ENCODE results near the gene GPR156. TPM values are rescaled to one million over a fixed set of nuclear protein-coding genes. Genes with fewer than 3 reads are reported as not detected.
"Not testable (repeated sequence)": the region's sequence is repeated elsewhere in the genome, so short reads cannot be mapped to it uniquely, and the experiment has no call there.

Gene GPR156
- polyA plus RNA-seq, 2 of the 4 experiments (the other 2 are of a cell fraction): 0.43 to 0.68 TPM

DNA sequence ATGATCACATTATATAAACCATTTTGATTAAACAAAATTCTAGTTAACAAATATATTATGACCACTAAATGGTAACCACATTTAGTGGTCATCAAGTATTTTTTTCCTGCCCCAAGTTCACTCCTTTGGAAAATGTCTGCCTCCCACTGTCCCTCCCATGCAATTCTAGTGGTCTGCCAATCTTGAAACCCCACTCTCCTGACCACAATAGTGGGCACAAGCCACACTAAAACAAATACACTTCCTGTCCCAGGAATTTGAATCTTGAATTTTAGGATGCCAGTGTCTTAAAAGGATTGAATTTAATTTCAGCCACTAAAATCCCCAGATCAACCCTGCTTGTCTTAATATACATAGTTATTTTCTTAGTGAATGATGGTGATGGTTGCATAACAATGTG is 14.0 kb upstream of the GPR156 start:
- Histone ChIP-seq H3K27ac (no peak overlapping the region), H3K4me1 (peaks cover 3% of the 10 kb centered on the region; the same call in 1 of the 3 replicates), H3K9me3 (peaks cover 3% of the 10 kb centered on the region; the same call in 1 of the 3 replicates), H3K4me3 (no peak overlapping the region), H3K4me2 (no peak overlapping the region)
- POLR2A ChIA-PET: no interaction called here
- DNase-seq (ENCODE audit: low read depth in 1 of 2, low spot score in 1 of 2) (no peak), FAIRE-seq (no peak), ATAC-seq (no peak)
- TF ChIP-seq KDM5A (IDR thresholded peaks at IDR 0.05) (no peak), TFCP2L1 (CRISPR knock-in tag; IDR thresholded peaks at IDR 0.05) (no peak), MYC (IDR thresholded peaks at IDR 0.05; ENCODE audit: borderline replicate concordance, low read length) (no peak), POLR2A (IDR thresholded peaks at IDR 0.05; ENCODE audit: low read length) (no peak), RFX5 (IDR thresholded peaks at IDR 0.05) (no peak), NR3C1 (IDR thresholded peaks at IDR 0.05) (no peak), CEBPB (IDR thresholded peaks at IDR 0.05) (no peak), EHF (CRISPR knock-in tag; IDR thresholded peaks at IDR 0.05) (no peak), JUN (IDR thresholded peaks at IDR 0.05) (no peak), HEYL (CRISPR knock-in tag; IDR thresholded peaks at IDR 0.05) (no peak), HOXA7 (CRISPR knock-in tag; IDR thresholded peaks at IDR 0.05) (no peak)
- TF ChIP-seq, protein P1, sequence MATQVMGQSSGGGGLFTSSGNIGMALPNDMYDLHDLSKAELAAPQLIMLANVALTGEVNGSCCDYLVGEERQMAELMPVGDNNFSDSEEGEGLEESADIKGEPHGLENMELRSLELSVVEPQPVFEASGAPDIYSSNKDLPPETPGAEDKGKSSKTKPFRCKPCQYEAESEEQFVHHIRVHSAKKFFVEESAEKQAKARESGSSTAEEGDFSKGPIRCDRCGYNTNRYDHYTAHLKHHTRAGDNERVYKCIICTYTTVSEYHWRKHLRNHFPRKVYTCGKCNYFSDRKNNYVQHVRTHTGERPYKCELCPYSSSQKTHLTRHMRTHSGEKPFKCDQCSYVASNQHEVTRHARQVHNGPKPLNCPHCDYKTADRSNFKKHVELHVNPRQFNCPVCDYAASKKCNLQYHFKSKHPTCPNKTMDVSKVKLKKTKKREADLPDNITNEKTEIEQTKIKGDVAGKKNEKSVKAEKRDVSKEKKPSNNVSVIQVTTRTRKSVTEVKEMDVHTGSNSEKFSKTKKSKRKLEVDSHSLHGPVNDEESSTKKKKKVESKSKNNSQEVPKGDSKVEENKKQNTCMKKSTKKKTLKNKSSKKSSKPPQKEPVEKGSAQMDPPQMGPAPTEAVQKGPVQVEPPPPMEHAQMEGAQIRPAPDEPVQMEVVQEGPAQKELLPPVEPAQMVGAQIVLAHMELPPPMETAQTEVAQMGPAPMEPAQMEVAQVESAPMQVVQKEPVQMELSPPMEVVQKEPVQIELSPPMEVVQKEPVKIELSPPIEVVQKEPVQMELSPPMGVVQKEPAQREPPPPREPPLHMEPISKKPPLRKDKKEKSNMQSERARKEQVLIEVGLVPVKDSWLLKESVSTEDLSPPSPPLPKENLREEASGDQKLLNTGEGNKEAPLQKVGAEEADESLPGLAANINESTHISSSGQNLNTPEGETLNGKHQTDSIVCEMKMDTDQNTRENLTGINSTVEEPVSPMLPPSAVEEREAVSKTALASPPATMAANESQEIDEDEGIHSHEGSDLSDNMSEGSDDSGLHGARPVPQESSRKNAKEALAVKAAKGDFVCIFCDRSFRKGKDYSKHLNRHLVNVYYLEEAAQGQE (IDR thresholded peaks at IDR 0.05): no peak
- TF ChIP-seq, protein P2, sequence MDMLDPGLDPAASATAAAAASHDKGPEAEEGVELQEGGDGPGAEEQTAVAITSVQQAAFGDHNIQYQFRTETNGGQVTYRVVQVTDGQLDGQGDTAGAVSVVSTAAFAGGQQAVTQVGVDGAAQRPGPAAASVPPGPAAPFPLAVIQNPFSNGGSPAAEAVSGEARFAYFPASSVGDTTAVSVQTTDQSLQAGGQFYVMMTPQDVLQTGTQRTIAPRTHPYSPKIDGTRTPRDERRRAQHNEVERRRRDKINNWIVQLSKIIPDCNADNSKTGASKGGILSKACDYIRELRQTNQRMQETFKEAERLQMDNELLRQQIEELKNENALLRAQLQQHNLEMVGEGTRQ (IDR thresholded peaks at IDR 0.05): no peak
- TF ChIP-seq, protein P3, sequence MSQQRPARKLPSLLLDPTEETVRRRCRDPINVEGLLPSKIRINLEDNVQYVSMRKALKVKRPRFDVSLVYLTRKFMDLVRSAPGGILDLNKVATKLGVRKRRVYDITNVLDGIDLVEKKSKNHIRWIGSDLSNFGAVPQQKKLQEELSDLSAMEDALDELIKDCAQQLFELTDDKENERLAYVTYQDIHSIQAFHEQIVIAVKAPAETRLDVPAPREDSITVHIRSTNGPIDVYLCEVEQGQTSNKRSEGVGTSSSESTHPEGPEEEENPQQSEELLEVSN (IDR thresholded peaks at IDR 0.05; ENCODE audit: borderline replicate concordance, low read depth): no peak
- CTCF ChIA-PET: no interaction called here

DNA sequence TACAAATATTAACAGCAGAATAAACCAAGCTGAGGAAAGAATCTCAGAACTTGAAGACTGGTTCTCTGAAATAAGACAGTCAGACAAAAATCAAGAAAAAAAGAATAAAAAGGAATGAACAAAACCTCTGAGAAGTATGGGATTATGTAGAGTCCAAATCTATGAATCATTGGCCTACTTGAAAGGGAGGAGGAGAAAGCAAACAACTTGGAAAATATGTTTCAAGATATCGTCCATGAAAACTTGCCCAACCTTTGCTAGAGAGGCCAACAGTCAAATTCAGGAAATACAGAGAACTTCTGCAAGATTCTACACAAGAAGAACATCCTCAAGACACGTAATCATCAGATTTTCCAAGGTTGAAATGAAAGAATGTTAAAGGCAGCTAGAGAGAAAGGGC is 6.5 kb upstream of the GPR156 start:
- CTCF ChIA-PET: not testable (repeated sequence)
- POLR2A ChIA-PET: interaction anchor here (1.2 kb wide), 1 partner anchor 58 kb away, joined by 6 read pairs; the partner anchor contains the start of gene LRRC58

DNA sequence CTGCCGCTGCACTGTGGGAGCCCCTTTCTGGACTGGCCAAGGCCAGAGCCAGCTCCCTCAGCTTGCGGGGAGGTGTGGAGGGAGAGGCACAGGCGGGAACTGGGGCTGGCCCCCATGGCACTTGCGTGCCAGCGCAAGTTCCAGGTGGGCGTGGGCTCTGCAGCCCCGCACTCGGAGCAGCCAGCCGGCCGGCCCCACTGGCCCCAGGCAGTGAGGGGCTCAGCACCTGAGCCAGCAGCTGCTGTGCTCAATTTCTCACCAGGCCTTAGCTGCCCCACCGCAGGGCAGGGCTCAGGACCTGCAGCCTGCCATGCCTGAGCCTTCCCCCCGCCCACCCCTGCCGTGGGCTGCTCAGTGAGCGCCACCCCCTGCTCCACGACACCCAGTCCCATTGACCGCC is 4.6 kb upstream of the GPR156 start:
- ChIA-PET POLR2A (no interaction called here), CTCF (no interaction called here)
- FAIRE-seq: no peak
- H3K9me3 ChIP-seq: peaks cover 16% of the 10 kb centered on the region; the same call in 1 of the 3 replicates
- no peak overlapping the region for H3K4me3 ChIP-seq
- no peak for DNase-seq (ENCODE audit: low read depth in 1 of 2, low spot score in 1 of 2)
- no peak for ATAC-seq
- 96% methylated on average over 5 of the region's 16 CpGs for WGBS (ENCODE audit: missing lambda C conversion rate)
- no peak overlapping the region for H3K4me2 ChIP-seq
- peaks cover 3% of the 10 kb centered on the region; the same call in 1 of the 3 replicates for H3K4me1 ChIP-seq
- TF ChIP-seq ESRRA (IDR thresholded peaks at IDR 0.05; ENCODE audit: borderline replicate concordance, low read length): no peak
- no peak overlapping the region for H3K27ac ChIP-seq

More for the DNA sequence above, 6.5 kb upstream of the GPR156 start:
- H3K4me2 ChIP-seq: peak overlapping the region; percentile 22; the same call in 1 of the 3 replicates
- 16% methylated on average over 2 of the region's 2 CpGs for WGBS (ENCODE audit: missing lambda C conversion rate)
- not testable (repeated sequence) for H3K27ac ChIP-seq, H3K4me3 ChIP-seq, ATAC-seq, H3K4me1 ChIP-seq, FAIRE-seq
- peaks cover 19% of the 10 kb centered on the region; the same call in 1 of the 3 replicates for H3K9me3 ChIP-seq
- DNase-seq (ENCODE audit: low read depth in 1 of 2, low spot score in 1 of 2): peak in 1 of 2 experiments; percentile 24

DNA sequence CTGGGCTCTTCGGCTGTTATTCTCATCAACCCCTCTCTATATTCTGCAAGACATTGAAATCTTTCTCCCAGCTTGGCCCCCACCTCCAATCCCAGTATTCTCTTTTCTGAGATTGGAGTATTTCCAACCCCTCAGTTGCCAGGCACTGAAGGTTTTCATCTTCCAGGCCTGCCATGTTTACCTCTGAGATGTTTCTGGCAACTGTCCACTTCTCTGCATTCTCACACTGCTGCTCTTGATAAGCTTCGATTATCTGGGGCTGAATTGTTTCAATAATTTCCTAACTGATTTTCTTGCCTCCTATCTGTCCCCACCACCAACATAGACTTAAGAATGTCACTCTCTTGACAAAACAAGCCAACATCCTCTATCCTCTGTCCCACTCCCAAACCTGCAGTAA is 1.4 kb upstream of the GPR156 start:
- DNase-seq (ENCODE audit: low read depth in 1 of 2, low spot score in 1 of 2) (no peak), ATAC-seq (no peak), FAIRE-seq (no peak)
- CTCF ChIA-PET: interaction anchor here (0.9 kb wide), 1 partner anchor 133 kb away, joined by 3 read pairs; no protein-coding TSS in a partner anchor
- POLR2A ChIA-PET: no interaction called here
- Histone ChIP-seq H3K9me3 (peaks cover 4% of the 10 kb centered on the region; the same call in 1 of the 3 replicates), H3K27ac (no peak overlapping the region), H3K4me1 (peaks cover 3% of the 10 kb centered on the region; the same call in 1 of the 3 replicates), H3K4me3 (no peak overlapping the region), H3K4me2 (no peak overlapping the region)
- WGBS (ENCODE audit: missing lambda C conversion rate): 74% methylated on average over 2 of the region's 2 CpGs
- TF ChIP-seq RAD21 (conservative IDR thresholded peaks at IDR 0.05 in 1 of 2, IDR thresholded peaks at IDR 0.05 in 1 of 2): no peak
- TF ChIP-seq POLR2AphosphoS2 (conservative IDR thresholded peaks at IDR 0.05; ENCODE audit: low read length): no peak
- TF ChIP-seq BHLHE40 (IDR thresholded peaks at IDR 0.05; ENCODE audit: low read depth, low read length): no peak
- TF ChIP-seq, protein P4, sequence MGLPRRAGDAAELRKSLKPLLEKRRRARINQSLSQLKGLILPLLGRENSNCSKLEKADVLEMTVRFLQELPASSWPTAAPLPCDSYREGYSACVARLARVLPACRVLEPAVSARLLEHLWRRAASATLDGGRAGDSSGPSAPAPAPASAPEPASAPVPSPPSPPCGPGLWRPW (IDR thresholded peaks at IDR 0.05): no peak
- no peak for TF ChIP-seq RCOR1 (IDR thresholded peaks at IDR 0.05; ENCODE audit: low read depth, low read length)
- TF ChIP-seq CBX8 (IDR thresholded peaks at IDR 0.05): no peak
- TF ChIP-seq, protein P5, sequence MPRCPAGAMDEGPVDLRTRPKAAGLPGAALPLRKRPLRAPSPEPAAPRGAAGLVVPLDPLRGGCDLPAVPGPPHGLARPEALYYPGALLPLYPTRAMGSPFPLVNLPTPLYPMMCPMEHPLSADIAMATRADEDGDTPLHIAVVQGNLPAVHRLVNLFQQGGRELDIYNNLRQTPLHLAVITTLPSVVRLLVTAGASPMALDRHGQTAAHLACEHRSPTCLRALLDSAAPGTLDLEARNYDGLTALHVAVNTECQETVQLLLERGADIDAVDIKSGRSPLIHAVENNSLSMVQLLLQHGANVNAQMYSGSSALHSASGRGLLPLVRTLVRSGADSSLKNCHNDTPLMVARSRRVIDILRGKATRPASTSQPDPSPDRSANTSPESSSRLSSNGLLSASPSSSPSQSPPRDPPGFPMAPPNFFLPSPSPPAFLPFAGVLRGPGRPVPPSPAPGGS (IDR thresholded peaks at IDR 0.05): no peak
- TF ChIP-seq HOXB5 (CRISPR knock-in tag; IDR thresholded peaks at IDR 0.05): no peak
- TF ChIP-seq CHD2 (IDR thresholded peaks at IDR 0.05; ENCODE audit: low read length, partially characterized antibody): no peak
- no peak for TF ChIP-seq EHF (CRISPR knock-in tag; IDR thresholded peaks at IDR 0.05)
- TF ChIP-seq POLR2A (IDR thresholded peaks at IDR 0.05; ENCODE audit: low read length): no peak
- no peak for TF ChIP-seq RARB (CRISPR knock-in tag; IDR thresholded peaks at IDR 0.05)
- TF ChIP-seq NFE2L2 (conservative IDR thresholded peaks at IDR 0.05; ENCODE audit: low read length): no peak
- no peak for TF ChIP-seq TFCP2L1 (CRISPR knock-in tag; IDR thresholded peaks at IDR 0.05)
- TF ChIP-seq HOXB13 (CRISPR knock-in tag; IDR thresholded peaks at IDR 0.05; ENCODE audit: low read depth): no peak

Measured in A549 (cell line).